ENCODE measurements around the gene PIGX. TPM values are rescaled to one million over a fixed set of nuclear protein-coding genes. Genes with fewer than 3 reads are reported as not detected.

PIGX gene
- 15.5 and 20.0 TPM in 2 replicates for total RNA-seq

DNA sequence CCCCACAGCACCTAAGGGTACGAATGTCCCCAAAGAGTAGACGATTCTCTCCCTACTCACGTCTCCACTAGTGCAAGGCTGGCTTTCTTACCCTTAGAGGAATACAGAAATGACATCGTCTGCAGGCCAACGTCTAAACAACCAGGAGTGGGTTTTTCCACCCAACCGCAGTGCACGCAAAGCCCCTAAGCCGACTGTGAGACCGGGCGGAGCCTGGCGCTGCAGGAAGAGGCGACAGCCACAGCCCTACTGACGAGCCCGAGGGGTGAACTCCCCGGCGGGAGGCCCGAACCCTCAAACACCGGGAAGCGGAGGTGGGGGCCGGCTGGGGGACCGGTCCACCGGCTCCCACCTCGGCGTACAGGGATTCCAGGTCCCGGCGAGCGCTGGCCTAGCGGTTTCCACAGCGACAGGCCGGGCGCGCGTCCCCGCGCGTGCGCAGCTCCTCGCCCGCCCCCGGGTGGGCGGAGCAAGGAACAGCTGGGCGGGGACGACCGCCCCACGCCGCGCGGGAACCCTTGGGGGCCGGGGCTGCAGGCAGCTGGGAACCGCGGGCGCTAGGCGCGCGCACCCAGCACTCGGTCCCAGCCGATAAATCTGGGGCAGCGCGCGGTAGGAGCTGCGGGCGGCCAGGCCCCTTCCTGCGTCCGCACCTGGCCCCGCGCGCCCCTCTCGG lies at the start of gene PIGX, which contains the start of gene CEP19:
Gene PIGX, plus strand, starts transcription at position 540 of the 676 bp plus-strand sequence.
Gene CEP19, minus strand, starts transcription at position 413 of the 676 bp plus-strand sequence. CDS start 3,593 bp downstream, outside the sequence.

DNA sequence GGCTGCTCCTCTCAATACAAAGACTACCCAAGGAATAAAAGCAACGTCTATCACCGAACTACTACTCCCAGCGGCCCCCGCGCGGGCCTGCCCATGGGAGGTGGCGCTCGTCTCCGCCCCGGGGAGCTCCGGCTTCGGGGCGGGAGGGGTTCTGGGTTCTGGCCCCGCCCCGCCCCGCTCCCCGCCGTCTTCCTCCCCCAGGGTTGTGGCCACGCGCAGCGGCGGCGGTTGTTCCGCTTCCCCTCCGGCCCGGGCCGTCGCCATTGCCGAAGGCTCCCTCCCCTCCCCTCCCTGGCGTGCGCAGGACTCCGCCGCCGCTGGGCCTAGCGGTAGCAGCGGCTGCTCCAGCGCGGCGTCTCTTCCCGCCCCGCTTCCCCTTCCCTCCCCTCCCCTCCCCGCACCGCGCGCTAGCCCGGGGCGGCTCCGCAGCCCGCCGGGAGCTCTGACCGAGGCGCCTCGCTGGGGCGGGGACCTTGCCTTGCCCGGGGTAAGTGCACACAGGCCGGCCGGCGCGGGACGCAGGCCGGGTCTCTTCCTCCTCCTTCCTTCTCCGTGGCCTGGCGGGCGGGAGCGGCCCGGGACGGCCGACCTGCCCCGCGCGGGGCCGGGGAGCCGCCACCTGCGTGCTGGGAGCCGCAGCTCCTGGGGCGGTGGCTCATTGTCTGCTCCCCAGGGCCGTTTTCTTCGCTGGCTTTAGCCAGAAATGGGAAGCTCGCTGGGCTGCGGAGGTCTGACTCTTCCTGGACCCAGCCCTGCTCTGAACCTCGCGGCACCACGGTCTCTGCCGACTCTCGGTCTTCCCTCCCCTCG lies 27.7 kb downstream of the PIGX start, which contains the start of gene PAK2:
Gene PAK2, plus strand, starts transcription at position 187 of the 810 bp plus-strand sequence. CDS start 42,790 bp downstream, outside the sequence.

Small RNA genes within 50 kb of the gene (small RNA-seq; reads per million reads assigned to genes)
- gene RNU4-89P (ENCODE audit: low replicate concordance) (not detected), gene RNU6-42P (ENCODE audit: low replicate concordance) (3.2 reads per million, percentile 80 among the genes with 10 or more reads in this experiment), gene RNU6-646P (ENCODE audit: low replicate concordance) (0.10 reads per million)

Other genes with a start within 250 kb of the PIGX start
- gene RNF168, start 208.6 kb upstream of the PIGX start, total RNA-seq: 26.1 and 26.9 TPM in 2 replicates
- not detected in 2 replicates for gene SMCO1, start 197.0 kb upstream of the PIGX start, total RNA-seq
- 5.0 and 8.4 TPM in 2 replicates for gene WDR53, start 143.8 kb upstream of the PIGX start, total RNA-seq
- gene FBXO45, start 143.7 kb upstream of the PIGX start, total RNA-seq: 4.4 and 14.5 TPM in 2 replicates
- 1.3 and 2.0 TPM in 2 replicates for gene NRROS, start 72.7 kb upstream of the PIGX start, total RNA-seq
- 1.6 and 2.2 TPM in 2 replicates for gene CEP19, start 127 bp upstream of the PIGX start, total RNA-seq
- gene PAK2, start 27.5 kb downstream of the PIGX start, total RNA-seq: 46.8 and 52.0 TPM in 2 replicates
- gene SENP5, start 155.5 kb downstream of the PIGX start, total RNA-seq: 46.6 and 70.4 TPM in 2 replicates
- gene NCBP2, start 230.2 kb downstream of the PIGX start, total RNA-seq: 43.5 and 49.0 TPM in 2 replicates